ENCODE results near the gene DENND5A. TPM values are rescaled to one million over a fixed set of nuclear protein-coding genes. Genes with fewer than 3 reads are reported as not detected.
A peak's percentile ranks its signal among the peaks of the same experiment; 100 is the strongest.

Gene DENND5A
- polyA plus RNA-seq, 3 donors: 24.4 to 291 (median 37.5) TPM

GRCh38 chr11:9280655-9281301 is 15.6 kb upstream of the DENND5A start:
- no peaks in the 10 kb centered on the region for H3K9me3 Mint-ChIP-seq
- H3K4me1 Mint-ChIP-seq: peaks cover 8% of the 10 kb centered on the region
- H3K4me3 ChIP-seq (replicated peaks in 1 of 3; ENCODE audit: low read depth in 2 of 3, low read length in 3 of 3): no peak overlapping the region
- peak overlapping the region in 1 of 2 donors; percentile 14 for H3K27ac ChIP-seq (ENCODE audit: low read depth in 1 of 2, low read length in 2 of 2)
- DNase-seq: peak in 2 of 3 donors; percentile 8 to 24
- no peak overlapping the region for H3K9ac ChIP-seq (ENCODE audit: insufficient read depth, low read length, poor library complexity, severe bottlenecking)
- no peaks in the 10 kb centered on the region for H3K27me3 ChIP-seq (ENCODE audit: control insufficient read depth in 2 of 2, insufficient read depth in 2 of 2, low read length in 2 of 2)
- no peak overlapping the region for H2AFZ ChIP-seq (ENCODE audit: insufficient read depth, low read depth, low read length, poor library complexity, severe bottlenecking)
- H3K27ac Mint-ChIP-seq: peak overlapping the region in 4 of 7 donors; percentile 37 to 74 (median 53)
- TF ChIP-seq CTCF (IDR thresholded peaks at IDR 0.05): no peak
- H3K4me2 ChIP-seq (replicated peaks; ENCODE audit: extremely low read depth, low read length, poor library complexity, severe bottlenecking): no peak overlapping the region
- 0% methylated on average over 2 of the region's 4 CpGs for WGBS (ENCODE audit: insufficient coverage)
- H3K9me3 ChIP-seq (replicated peaks in 1 of 2; ENCODE audit: control insufficient read depth in 1 of 2, insufficient read depth in 1 of 2, low read length in 2 of 2): no peaks in the 10 kb centered on the region
- H3K36me3 Mint-ChIP-seq: peaks cover 21 to 33% of the 10 kb centered on the region in 2 donors
- H3K36me3 ChIP-seq (replicated peaks in 1 of 2; ENCODE audit: control insufficient read depth in 1 of 2, insufficient read depth in 2 of 2, low read length in 2 of 2): peaks cover 4 to 14% of the 10 kb centered on the region in 2 donors
- no peaks in the 10 kb centered on the region for H3K79me2 ChIP-seq (ENCODE audit: insufficient read depth, low read length)
- H4K20me1 ChIP-seq (ENCODE audit: insufficient read depth, low read length): no peaks in the 10 kb centered on the region
- H3K4me1 ChIP-seq (ENCODE audit: control insufficient read depth in 1 of 2, insufficient read depth in 2 of 2, low read length in 2 of 2): peaks cover 4 to 7% of the 10 kb centered on the region in 2 donors
- no peak overlapping the region for H3K4me3 Mint-ChIP-seq
- peaks cover 0 to 1% (median 0%) of the 10 kb centered on the region in 3 donors for H3K27me3 Mint-ChIP-seq (ENCODE audit: low read depth in 3 of 3)
- intact Hi-C loops (cut with micrococcal nuclease): no loop called here

GRCh38 chr11:9277176-9277575 is 12.0 kb upstream of the DENND5A start:
- Histone ChIP-seq H3K9ac (ENCODE audit: insufficient read depth, low read length, poor library complexity, severe bottlenecking) (no peak overlapping the region), H2AFZ (ENCODE audit: insufficient read depth, low read depth, low read length, poor library complexity, severe bottlenecking) (no peak overlapping the region), H3K4me2 (replicated peaks; ENCODE audit: extremely low read depth, low read length, poor library complexity, severe bottlenecking) (no peak overlapping the region), H3K4me1 (ENCODE audit: control insufficient read depth in 1 of 2, insufficient read depth in 2 of 2, low read length in 2 of 2) (peaks cover 24 to 30% of the 10 kb centered on the region in 2 donors), H3K27ac (ENCODE audit: low read depth in 1 of 2, low read length in 2 of 2) (no peak overlapping the region), H3K9me3 (replicated peaks in 1 of 2; ENCODE audit: control insufficient read depth in 1 of 2, insufficient read depth in 1 of 2, low read length in 2 of 2) (no peaks in the 10 kb centered on the region), H4K20me1 (ENCODE audit: insufficient read depth, low read length) (no peaks in the 10 kb centered on the region), H3K27me3 (ENCODE audit: control insufficient read depth in 2 of 2, insufficient read depth in 2 of 2, low read length in 2 of 2) (no peaks in the 10 kb centered on the region), H3K36me3 (replicated peaks in 1 of 2; ENCODE audit: control insufficient read depth in 1 of 2, insufficient read depth in 2 of 2, low read length in 2 of 2) (peaks cover 0 to 4% of the 10 kb centered on the region in 2 donors), H3K4me3 (replicated peaks in 1 of 3; ENCODE audit: low read depth in 2 of 3, low read length in 3 of 3) (no peak overlapping the region), H3K79me2 (ENCODE audit: insufficient read depth, low read length) (no peaks in the 10 kb centered on the region)
- H3K4me1 Mint-ChIP-seq: peaks cover 31% of the 10 kb centered on the region
- H3K27ac Mint-ChIP-seq: peak overlapping the region in 5 of 7 donors; percentile 7 to 85 (median 23)
- no peak overlapping the region for H3K4me3 Mint-ChIP-seq
- H3K36me3 Mint-ChIP-seq: peaks cover 4 to 12% of the 10 kb centered on the region in 2 donors
- H3K9me3 Mint-ChIP-seq: no peaks in the 10 kb centered on the region
- peaks cover 0 to under 1% (median 0%) of the 10 kb centered on the region in 3 donors for H3K27me3 Mint-ChIP-seq (ENCODE audit: low read depth in 3 of 3)
- no peak for TF ChIP-seq CTCF (IDR thresholded peaks at IDR 0.05)
- intact Hi-C loops (cut with micrococcal nuclease): no loop called here
- 86% methylated on average over 4 of the region's 8 CpGs for WGBS (ENCODE audit: insufficient coverage)
- DNase-seq: no peak

All from CD14-positive monocyte (primary cell).